Activated CD8-positive, alpha-beta T cell treated with anti-CD3 and anti-CD28 coated beads for 36 hours (primary cell): ENCODE results near the gene ZC4H2. TPM values are rescaled to one million over a fixed set of nuclear protein-coding genes. Genes with fewer than 3 reads are reported as not detected.

ENCODE experiments used
- ATAC-seq: fragments of 200-7000 bp; cut with Tn5 transposase; one replicate; pipeline ENCODE4 v1.10.0; 2021; ENCODE audit warnings: mild to moderate bottlenecking, moderate library complexity
- CTCF ChIA-PET: fragments of 350-600 bp; sonication (Branson Sonifier 250); formaldehyde crosslinking; loops from one replicate; lab custom pipeline; 2021; ENCODE audit warnings: antibody characterized with exemption; lab: Charles Lee
- POLR2A ChIA-PET: fragments of 350-600 bp; sonication (Branson Sonifier 250); formaldehyde crosslinking; loops from one replicate; lab custom pipeline; 2021; ENCODE audit warnings: antibody characterized with exemption; lab: Charles Lee
- DNase-seq: peaks from one replicate; pipeline ENCODE4 v3.0.0-alpha.2; 2020
- H3K27ac Mint-ChIP-seq: one replicate; pipeline ENCODE4 v1.8.0; 2021; ENCODE audit warnings: mild to moderate bottlenecking, mixed read lengths
- H3K27me3 Mint-ChIP-seq: one replicate; pipeline ENCODE4 v1.8.0; 2021; ENCODE audit warnings: mixed read lengths
- H3K36me3 Mint-ChIP-seq: one replicate; pipeline ENCODE4 v1.8.0; 2021; ENCODE audit warnings: low read depth, mixed read lengths
- H3K4me1 Mint-ChIP-seq: one replicate; pipeline ENCODE4 v1.8.0; 2021; ENCODE audit warnings: low read depth, mixed read lengths
- H3K4me3 Mint-ChIP-seq: one replicate; pipeline ENCODE4 v1.8.0; 2021; ENCODE audit warnings: mild to moderate bottlenecking, moderate library complexity, mixed read lengths
- H3K9me3 Mint-ChIP-seq: one replicate; pipeline ENCODE4 v1.8.0; 2021; ENCODE audit warnings: mixed read lengths
- intact Hi-C: fragments of 100-400 bp; cut with micrococcal nuclease; formaldehyde crosslinking; loops from one replicate; pipeline ENCODE4 v1.10.0; 2022
- total RNA-seq, 2 experiments: library from RNA; stranded (reverse); gene quantifications; one replicate each; pipeline ENCODE4 v1.2.3, GENCODE V29; 2021
- TF ChIP-seq, protein P1 (sequence below): fragments of 200-600 bp; IDR thresholded peaks from one replicate; pipeline ENCODE4 v1.8.0; 2022; ENCODE audit warnings: antibody characterized with exemption, mild to moderate bottlenecking

The ZC4H2 gene
- total RNA-seq, 2 experiments from 2014 or later: 10.3 to 10.7 TPM

DNA sequence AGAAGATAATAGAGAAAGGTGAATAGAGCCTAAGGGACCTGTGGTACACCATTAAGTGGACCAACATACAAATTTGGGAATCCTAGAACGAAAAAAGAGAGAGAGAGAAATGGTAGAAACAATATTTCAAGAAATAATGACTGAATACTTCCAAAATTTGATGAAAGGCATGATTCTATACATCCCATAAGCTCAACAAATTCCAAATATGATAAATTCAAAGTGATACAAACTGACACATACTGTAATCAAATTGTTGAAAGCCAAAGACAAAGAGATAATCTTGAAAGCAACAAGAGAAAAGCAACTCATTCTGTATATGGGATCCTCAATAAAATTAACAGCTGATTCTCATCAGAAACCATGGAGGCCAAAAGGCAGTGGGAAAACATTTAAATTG lies 20.6 kb upstream of the ZC4H2 start:
- TF ChIP-seq, protein P1, sequence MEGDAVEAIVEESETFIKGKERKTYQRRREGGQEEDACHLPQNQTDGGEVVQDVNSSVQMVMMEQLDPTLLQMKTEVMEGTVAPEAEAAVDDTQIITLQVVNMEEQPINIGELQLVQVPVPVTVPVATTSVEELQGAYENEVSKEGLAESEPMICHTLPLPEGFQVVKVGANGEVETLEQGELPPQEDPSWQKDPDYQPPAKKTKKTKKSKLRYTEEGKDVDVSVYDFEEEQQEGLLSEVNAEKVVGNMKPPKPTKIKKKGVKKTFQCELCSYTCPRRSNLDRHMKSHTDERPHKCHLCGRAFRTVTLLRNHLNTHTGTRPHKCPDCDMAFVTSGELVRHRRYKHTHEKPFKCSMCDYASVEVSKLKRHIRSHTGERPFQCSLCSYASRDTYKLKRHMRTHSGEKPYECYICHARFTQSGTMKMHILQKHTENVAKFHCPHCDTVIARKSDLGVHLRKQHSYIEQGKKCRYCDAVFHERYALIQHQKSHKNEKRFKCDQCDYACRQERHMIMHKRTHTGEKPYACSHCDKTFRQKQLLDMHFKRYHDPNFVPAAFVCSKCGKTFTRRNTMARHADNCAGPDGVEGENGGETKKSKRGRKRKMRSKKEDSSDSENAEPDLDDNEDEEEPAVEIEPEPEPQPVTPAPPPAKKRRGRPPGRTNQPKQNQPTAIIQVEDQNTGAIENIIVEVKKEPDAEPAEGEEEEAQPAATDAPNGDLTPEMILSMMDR: no peak
- Mint-ChIP-seq H3K4me1 (no peaks in the 10 kb centered on the region), H3K27ac (no peak overlapping the region), H3K9me3 (peaks cover 4% of the 10 kb centered on the region), H3K36me3 (peaks cover 2% of the 10 kb centered on the region), H3K4me3 (no peak overlapping the region), H3K27me3 (no peaks in the 10 kb centered on the region)
- ChIA-PET CTCF (no interaction called here), POLR2A (no interaction called here)
- DNase-seq: no peak
- intact Hi-C loops: no loop called here
- no peak for ATAC-seq

DNA sequence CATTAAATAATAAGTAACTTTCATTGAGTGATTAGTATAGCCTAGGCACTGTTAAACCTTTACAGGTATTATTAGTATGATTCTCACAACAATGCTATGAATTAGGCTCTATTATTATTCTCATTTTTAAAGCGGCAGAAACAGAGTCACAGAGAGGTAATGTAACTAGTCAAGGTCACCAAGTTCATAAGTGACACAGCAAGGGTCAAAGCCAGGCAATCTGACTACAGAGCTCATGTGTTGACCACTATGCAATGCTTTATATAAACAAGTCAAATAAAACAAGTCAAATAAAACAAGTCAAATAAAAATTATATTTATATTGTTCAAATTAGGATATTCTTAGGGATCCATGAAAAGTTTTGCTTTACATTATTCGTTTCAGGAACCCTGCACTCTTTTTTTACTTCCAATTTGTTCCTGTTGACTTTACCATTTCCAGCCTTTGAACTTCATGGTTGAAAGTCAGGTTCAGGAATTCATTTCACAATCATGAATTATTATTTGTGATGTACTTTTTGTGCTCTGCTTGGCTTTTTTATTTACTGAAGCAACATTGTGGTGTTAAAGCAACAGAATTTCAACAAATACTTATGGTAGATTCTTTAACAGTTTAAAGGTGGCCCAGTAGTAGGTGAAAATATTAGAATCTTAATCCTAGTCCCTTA lies 18.0 kb upstream of the ZC4H2 start:
- TF ChIP-seq, protein P1: no peak
- ChIA-PET POLR2A (no interaction called here), CTCF (no interaction called here)
- ATAC-seq: no peak
- H3K27ac Mint-ChIP-seq: no peak overlapping the region
- intact Hi-C loops: no loop called here
- no peaks in the 10 kb centered on the region for H3K27me3 Mint-ChIP-seq
- no peaks in the 10 kb centered on the region for H3K4me1 Mint-ChIP-seq
- H3K9me3 Mint-ChIP-seq: peaks cover 3% of the 10 kb centered on the region
- DNase-seq: no peak
- H3K4me3 Mint-ChIP-seq: no peak overlapping the region
- H3K36me3 Mint-ChIP-seq: peaks cover 4% of the 10 kb centered on the region

DNA sequence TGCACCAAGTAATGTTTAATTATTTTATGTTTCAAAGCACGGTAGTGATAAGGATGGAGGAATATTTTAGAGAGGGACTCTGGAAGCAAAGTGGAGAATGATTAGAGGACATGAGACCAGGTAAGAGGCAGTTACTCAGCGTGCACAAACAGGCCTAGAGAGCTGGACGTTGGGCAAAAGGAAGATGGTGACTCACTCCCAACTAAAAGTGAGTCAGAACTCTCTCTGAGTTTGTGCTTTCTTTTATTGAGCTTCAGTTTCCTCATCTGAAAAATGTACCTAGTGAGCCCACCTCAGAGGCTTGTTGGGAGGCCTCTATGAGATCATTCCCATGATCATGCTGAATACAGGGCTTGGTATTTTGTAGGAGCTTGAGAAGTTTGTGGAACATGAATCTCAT lies 1.6 kb upstream of the ZC4H2 start:
- Mint-ChIP-seq H3K36me3 (no peaks in the 10 kb centered on the region), H3K27me3 (no peaks in the 10 kb centered on the region), H3K4me3 (no peak overlapping the region), H3K4me1 (peaks cover 16% of the 10 kb centered on the region), H3K9me3 (no peaks in the 10 kb centered on the region), H3K27ac (no peak overlapping the region)
- ChIA-PET CTCF (no interaction called here), POLR2A (no interaction called here)
- no peak for DNase-seq
- TF ChIP-seq, protein P1: no peak
- intact Hi-C loops: loop anchor here (10.0 kb wide), 1 partner anchor 57 kb away; the partner anchor contains the start of gene ZC3H12B
- no peak for ATAC-seq

DNA sequence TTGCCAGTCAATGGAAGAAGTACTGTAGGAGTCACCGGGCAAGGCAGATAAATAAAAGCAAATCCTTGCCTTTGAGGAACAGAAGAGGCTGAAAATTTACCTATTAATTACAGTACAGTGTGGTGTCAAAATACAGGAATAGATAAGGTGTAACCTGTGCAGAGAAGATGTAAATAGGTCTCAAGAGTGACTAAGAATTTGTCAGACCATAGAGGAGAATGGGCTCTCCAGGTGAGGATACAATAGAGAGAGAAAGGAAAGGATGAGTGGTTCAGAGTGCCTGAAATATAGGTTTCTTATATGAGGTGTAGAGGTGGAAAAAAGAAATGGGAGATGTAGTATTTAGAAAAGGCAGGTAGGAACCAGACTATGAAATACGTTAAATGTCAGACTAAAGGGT lies 801 bp upstream of the ZC4H2 start:
- ChIA-PET POLR2A (no interaction called here), CTCF (no interaction called here)
- TF ChIP-seq, protein P1: no peak
- ATAC-seq (no peak), DNase-seq (no peak)
- H3K9me3 Mint-ChIP-seq: peaks cover 2% of the 10 kb centered on the region
- peaks cover 2% of the 10 kb centered on the region for H3K36me3 Mint-ChIP-seq
- peaks cover 16% of the 10 kb centered on the region for H3K4me1 Mint-ChIP-seq
- H3K4me3 Mint-ChIP-seq: peak overlapping the region; percentile 92
- intact Hi-C loops: loop anchor here (10.0 kb wide), 1 partner anchor 58 kb away; the partner anchor contains the start of gene ZC3H12B
- no peaks in the 10 kb centered on the region for H3K27me3 Mint-ChIP-seq
- no peak overlapping the region for H3K27ac Mint-ChIP-seq

DNA sequence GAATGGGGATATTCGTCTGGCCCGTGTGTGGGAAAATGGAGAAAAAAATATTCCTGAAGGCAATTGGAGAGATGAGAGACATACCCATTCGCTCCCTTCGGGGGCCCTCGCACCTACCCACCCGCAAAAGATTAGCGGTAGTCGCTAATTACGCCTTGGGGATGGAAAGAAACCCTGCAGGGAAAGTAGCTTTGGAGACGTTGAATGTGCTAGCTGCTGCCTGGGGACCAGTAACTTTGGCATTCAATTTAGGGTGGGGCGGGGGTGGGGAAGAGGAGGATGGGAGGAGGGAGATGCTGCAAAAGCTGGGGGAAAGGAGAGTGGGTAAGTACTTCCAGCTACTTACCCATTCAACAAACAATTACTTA lies 407 bp upstream of the ZC4H2 start:
- H3K27me3 Mint-ChIP-seq: no peaks in the 10 kb centered on the region
- DNase-seq (no peak), ATAC-seq (peak; percentile 18)
- H3K9me3 Mint-ChIP-seq: peaks cover 5% of the 10 kb centered on the region
- peaks cover 5% of the 10 kb centered on the region for H3K36me3 Mint-ChIP-seq
- peak overlapping the region; percentile 92 for H3K4me3 Mint-ChIP-seq
- intact Hi-C loops: loop anchor here (10.0 kb wide), 1 partner anchor 58 kb away; the partner anchor contains the start of gene ZC3H12B
- ChIA-PET POLR2A (no interaction called here), CTCF (no interaction called here)
- TF ChIP-seq, protein P1: no peak
- peaks cover 16% of the 10 kb centered on the region for H3K4me1 Mint-ChIP-seq
- H3K27ac Mint-ChIP-seq: peak overlapping the region; percentile 75
